ENCODE data around the gene C22orf23. TPM values are rescaled to one million over a fixed set of nuclear protein-coding genes. Genes with fewer than 3 reads are reported as not detected.

C22orf23 gene
- polyA plus RNA-seq, 2 of the 4 experiments (the other 2 are of a cell fraction) = 0.26 to 0.52 TPM

DNA sequence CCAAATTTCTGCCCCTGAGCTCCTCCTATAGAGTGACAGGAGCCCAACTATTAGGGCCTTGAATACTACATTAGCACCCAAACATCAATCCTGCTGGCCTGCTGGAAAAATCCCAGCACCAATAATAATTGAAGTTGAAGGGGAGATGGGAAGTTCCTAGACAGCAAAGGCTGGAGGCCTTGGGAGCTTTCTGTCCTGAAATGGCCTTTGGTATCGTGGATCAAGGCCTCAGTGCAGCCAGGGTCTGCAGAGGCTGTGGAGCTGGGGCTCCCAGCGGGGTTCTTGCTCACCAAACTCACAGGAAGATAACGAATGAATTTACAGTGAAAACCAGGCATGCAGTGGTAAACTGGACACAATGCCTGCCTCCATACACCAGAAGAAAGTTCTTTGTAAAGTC lies 56.5 kb downstream of the C22orf23 start:
- DNase-seq (ENCODE audit: low read depth in 1 of 2, low spot score in 1 of 2) (no peak), FAIRE-seq (no peak), ATAC-seq (no peak)
- CTCF ChIA-PET = interaction anchor here (0.6 to 5.3 kb wide), 5 partner anchors 8 to 34 kb away, joined by 3 to 23 read pairs (median 4); no protein-coding TSS in a partner anchor
- H3K9me3 ChIP-seq = no peaks in the 10 kb centered on the region
- peaks cover 43% of the 10 kb centered on the region for H3K4me1 ChIP-seq
- WGBS (ENCODE audit: missing lambda C conversion rate) = 86% methylated on average over 3 of the region's 3 CpGs
- POLR2A ChIA-PET = interaction anchor here (1.9 kb wide), 1 partner anchor 9 kb away, joined by 7 read pairs; the partner anchor contains the start of gene MICALL1
- no peak overlapping the region for H3K4me2 ChIP-seq
- no peak overlapping the region for H3K4me3 ChIP-seq
- H3K27ac ChIP-seq = peak overlapping the region in 1 of 2 experiments; percentile 40; a peak in 3 of 6 replicates
- TF ChIP-seq HMGXB4 (CRISPR knock-in tag; IDR thresholded peaks at IDR 0.05; ENCODE audit: borderline replicate concordance) = no peak
- no peak for TF ChIP-seq SREBF2 (IDR thresholded peaks at IDR 0.05)

GRCh38 chr22:37896181-37896592 lies 57.2 kb downstream of the C22orf23 start:
- peak in 1 of 2 experiments; percentile 11; a peak in 1 of 6 replicates for ATAC-seq
- POLR2A ChIA-PET = interaction anchor here (0.5 to 1.9 kb wide), 2 partner anchors 10 to 28 kb away, joined by 4 to 7 read pairs; partner anchors contain the start of gene MICALL1
- no peak overlapping the region for H3K4me3 ChIP-seq
- H3K27ac ChIP-seq = peak overlapping the region; percentile 30 to 71; a peak in 3 of 6 replicates
- CTCF ChIA-PET = interaction anchor here (0.6 to 5.3 kb wide), 5 partner anchors 8 to 34 kb away, joined by 3 to 23 read pairs (median 4); no protein-coding TSS in a partner anchor
- TF ChIP-seq, protein P1, sequence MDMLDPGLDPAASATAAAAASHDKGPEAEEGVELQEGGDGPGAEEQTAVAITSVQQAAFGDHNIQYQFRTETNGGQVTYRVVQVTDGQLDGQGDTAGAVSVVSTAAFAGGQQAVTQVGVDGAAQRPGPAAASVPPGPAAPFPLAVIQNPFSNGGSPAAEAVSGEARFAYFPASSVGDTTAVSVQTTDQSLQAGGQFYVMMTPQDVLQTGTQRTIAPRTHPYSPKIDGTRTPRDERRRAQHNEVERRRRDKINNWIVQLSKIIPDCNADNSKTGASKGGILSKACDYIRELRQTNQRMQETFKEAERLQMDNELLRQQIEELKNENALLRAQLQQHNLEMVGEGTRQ (IDR thresholded peaks at IDR 0.05) = no peak
- no peak for TF ChIP-seq NFE2L2 (conservative IDR thresholded peaks at IDR 0.05; ENCODE audit: low read length)
- no peak for TF ChIP-seq SMC3 (IDR thresholded peaks at IDR 0.05)
- no peak for TF ChIP-seq FOXS1 (CRISPR knock-in tag; IDR thresholded peaks at IDR 0.05)
- TF ChIP-seq MAX (IDR thresholded peaks at IDR 0.05) = no peak
- TF ChIP-seq, protein P2, sequence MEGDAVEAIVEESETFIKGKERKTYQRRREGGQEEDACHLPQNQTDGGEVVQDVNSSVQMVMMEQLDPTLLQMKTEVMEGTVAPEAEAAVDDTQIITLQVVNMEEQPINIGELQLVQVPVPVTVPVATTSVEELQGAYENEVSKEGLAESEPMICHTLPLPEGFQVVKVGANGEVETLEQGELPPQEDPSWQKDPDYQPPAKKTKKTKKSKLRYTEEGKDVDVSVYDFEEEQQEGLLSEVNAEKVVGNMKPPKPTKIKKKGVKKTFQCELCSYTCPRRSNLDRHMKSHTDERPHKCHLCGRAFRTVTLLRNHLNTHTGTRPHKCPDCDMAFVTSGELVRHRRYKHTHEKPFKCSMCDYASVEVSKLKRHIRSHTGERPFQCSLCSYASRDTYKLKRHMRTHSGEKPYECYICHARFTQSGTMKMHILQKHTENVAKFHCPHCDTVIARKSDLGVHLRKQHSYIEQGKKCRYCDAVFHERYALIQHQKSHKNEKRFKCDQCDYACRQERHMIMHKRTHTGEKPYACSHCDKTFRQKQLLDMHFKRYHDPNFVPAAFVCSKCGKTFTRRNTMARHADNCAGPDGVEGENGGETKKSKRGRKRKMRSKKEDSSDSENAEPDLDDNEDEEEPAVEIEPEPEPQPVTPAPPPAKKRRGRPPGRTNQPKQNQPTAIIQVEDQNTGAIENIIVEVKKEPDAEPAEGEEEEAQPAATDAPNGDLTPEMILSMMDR (IDR thresholded peaks at IDR 0.05) = no peak
- TF ChIP-seq POLR2AphosphoS2 (conservative IDR thresholded peaks at IDR 0.05; ENCODE audit: low read length) = no peak
- TF ChIP-seq HOXB5 (CRISPR knock-in tag; IDR thresholded peaks at IDR 0.05) = no peak
- no peak for TF ChIP-seq RARB (CRISPR knock-in tag; IDR thresholded peaks at IDR 0.05)
- no peak for TF ChIP-seq HMGXB4 (CRISPR knock-in tag; IDR thresholded peaks at IDR 0.05; ENCODE audit: borderline replicate concordance)
- TF ChIP-seq NPAS2 (CRISPR knock-in tag; IDR thresholded peaks at IDR 0.05; ENCODE audit: borderline replicate concordance) = no peak
- TF ChIP-seq ESRRA (IDR thresholded peaks at IDR 0.05; ENCODE audit: borderline replicate concordance, low read length) = no peak
- no peak for TF ChIP-seq EHF (CRISPR knock-in tag; IDR thresholded peaks at IDR 0.05)
- TF ChIP-seq ZNF302 (CRISPR knock-in tag; IDR thresholded peaks at IDR 0.05) = no peak
- TF ChIP-seq CHD4 (IDR thresholded peaks at IDR 0.05; ENCODE audit: borderline replicate concordance) = no peak
- no peak for TF ChIP-seq CBX8 (IDR thresholded peaks at IDR 0.05)
- TF ChIP-seq BHLHE40 (IDR thresholded peaks at IDR 0.05; ENCODE audit: low read depth, low read length) = no peak
- H3K9me3 ChIP-seq = no peaks in the 10 kb centered on the region
- peaks cover 43% of the 10 kb centered on the region for H3K4me1 ChIP-seq
- no peak overlapping the region for H3K4me2 ChIP-seq
- DNase-seq (ENCODE audit: low read depth in 1 of 2, low spot score in 1 of 2) = no peak
- WGBS (ENCODE audit: missing lambda C conversion rate) = 59% methylated on average over 5 of the region's 5 CpGs
- no peak for FAIRE-seq
